ENCODE results near the gene PLIN3.
"Not testable (repeated sequence)": the region's sequence is repeated elsewhere in the genome, so short reads cannot be mapped to it uniquely, and the experiment has no call there.

PLIN3 gene

DNA sequence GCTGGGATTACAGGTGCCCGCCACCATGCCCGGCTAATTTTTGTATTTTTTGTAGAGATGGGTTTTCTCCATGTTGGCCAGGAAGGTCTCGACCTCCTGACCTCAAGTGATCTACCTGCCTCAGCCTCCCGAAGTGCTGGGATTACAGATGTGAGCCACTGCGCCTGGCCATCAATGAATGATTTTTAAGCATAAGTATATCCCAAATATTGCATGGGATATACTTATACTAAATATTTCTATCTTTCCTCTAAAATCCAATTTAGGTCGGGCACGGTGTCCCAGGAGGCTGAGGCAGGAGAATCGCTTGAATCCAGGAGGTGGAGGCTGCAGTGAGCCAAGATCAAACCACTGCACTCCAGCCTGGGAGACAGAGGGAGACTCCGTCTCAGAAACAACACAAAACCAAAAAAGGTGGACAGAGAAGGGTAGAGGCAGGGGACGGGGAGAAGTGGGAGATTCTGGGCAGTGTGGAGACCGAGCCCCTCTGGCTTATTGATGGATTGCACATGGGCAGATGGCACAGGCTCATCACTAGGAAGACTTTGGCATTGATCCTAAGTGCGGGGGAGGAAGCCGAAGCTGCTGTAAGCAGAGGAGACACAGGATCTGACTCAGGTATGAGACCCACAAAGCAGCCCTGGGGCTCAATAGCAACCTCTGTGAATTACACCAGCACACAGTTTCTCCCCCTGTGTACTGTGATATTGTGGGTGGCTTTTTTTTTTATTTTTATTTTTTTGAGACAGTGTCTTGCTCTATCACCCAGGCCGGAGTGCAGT lies 21.8 kb upstream of the PLIN3 start:
- no peak overlapping the region for H3K4me3 ChIP-seq (ENCODE audit: low read depth, low read length)
- no peak for TF ChIP-seq CTCF (IDR thresholded peaks at IDR 0.05; ENCODE audit: insufficient read depth, low read depth, low read length, missing control alignments)
- DNase-seq (ENCODE audit: low read depth): no peak

GRCh38 chr19:4887803-4888202 lies 20.3 kb upstream of the PLIN3 start:
- not testable (repeated sequence) for H3K4me3 ChIP-seq (ENCODE audit: low read depth, low read length); DNase-seq (ENCODE audit: low read depth)

DNA sequence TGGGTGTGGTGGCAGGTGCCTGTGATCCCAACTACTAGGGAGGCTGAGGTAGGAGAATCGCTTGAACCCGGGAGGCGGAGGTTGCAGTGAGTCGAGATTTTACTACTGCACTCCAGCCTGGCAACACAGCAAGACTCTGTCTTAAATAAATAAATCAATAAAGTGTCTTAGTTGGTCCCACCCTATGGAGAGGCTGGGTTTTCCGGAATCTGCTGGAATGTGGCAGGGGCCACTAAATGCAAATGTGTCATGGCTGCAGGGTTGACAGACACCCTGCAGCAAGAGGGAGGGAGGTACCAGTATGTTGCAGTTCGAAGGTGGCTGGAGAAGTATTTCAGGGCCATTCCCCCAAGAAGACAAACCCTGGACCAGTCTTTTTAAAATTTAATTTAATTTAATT lies 17.5 kb upstream of the PLIN3 start:
- not testable (repeated sequence) for DNase-seq (ENCODE audit: low read depth); H3K4me3 ChIP-seq (ENCODE audit: low read depth, low read length)

- not testable (repeated sequence) for H3K4me3 ChIP-seq (ENCODE audit: low read depth, low read length); DNase-seq (ENCODE audit: low read depth)
These were observed 15.4 kb upstream of the PLIN3 start for GRCh38 chr19:4882874-4883273.

DNA sequence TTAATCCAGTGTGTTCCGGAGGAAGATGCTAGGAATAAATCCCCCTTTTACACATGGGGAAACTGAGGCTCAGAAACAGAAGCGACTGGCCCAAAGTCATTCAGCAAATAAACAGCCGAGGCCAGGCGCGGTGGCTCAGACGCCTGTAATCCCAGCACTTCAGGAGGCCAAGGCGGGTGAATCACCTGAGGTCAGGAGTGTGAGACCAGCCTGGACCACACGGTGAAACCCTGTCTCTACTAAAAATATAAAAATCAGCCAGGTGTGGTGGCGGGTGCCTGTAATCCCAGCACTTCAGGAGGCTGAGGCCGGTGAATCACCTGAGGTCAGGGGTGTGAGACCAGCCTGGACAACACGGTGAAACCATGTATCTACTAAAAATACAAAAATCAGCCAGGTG lies 11.6 kb upstream of the PLIN3 start:
- H3K4me3 ChIP-seq (ENCODE audit: low read depth, low read length): no peak overlapping the region
- DNase-seq (ENCODE audit: low read depth): no peak
- no peak for TF ChIP-seq CTCF (IDR thresholded peaks at IDR 0.05; ENCODE audit: insufficient read depth, low read depth, low read length, missing control alignments)

GRCh38 chr19:4878491-4878968 lies 11.1 kb upstream of the PLIN3 start:
- no peak for TF ChIP-seq CTCF (IDR thresholded peaks at IDR 0.05; ENCODE audit: insufficient read depth, low read depth, low read length, missing control alignments)
- no peak for DNase-seq (ENCODE audit: low read depth)

GRCh38 chr19:4877753-4878490 lies 10.5 kb upstream of the PLIN3 start:
- no peak for TF ChIP-seq CTCF (IDR thresholded peaks at IDR 0.05; ENCODE audit: insufficient read depth, low read depth, low read length, missing control alignments)
- no peak overlapping the region for H3K4me3 ChIP-seq (ENCODE audit: low read depth, low read length)
- DNase-seq (ENCODE audit: low read depth): no peak

More at GRCh38 chr19:4878491-4878968, 11.1 kb upstream of the PLIN3 start:
- H3K4me3 ChIP-seq (ENCODE audit: low read depth, low read length): no peak overlapping the region

DNA sequence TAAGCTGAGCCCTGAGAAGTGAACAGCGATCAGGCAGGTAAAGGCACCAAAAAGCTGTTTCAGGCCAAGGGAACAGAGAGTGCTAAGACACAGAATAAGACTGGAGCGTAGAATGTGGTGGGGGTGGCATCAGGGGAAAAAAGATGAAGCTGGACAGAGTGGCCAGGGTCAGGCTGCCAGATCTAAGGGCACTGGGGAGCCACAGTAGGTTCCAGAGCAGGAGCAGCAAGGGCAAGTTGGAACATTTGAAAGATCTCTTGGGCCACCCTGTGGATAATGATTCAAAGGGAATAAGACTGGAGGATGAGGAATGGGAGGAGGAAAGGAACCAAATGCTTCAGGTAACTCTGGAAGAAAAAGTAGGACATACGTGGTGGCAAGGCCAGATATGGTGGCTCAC lies 6.5 kb upstream of the PLIN3 start:
- H3K4me3 ChIP-seq (ENCODE audit: low read depth, low read length): no peak overlapping the region
- TF ChIP-seq CTCF (IDR thresholded peaks at IDR 0.05; ENCODE audit: insufficient read depth, low read depth, low read length, missing control alignments): no peak
- DNase-seq (ENCODE audit: low read depth): no peak
